ENCODE measurements around the gene CCNDBP1. TPM values are rescaled to one million over a fixed set of nuclear protein-coding genes. Genes with fewer than 3 reads are reported as not detected.

Gene CCNDBP1
- total and polyA plus RNA-seq, 9 donors, result 35.0 to 41.8 (median 37.4) TPM

- peaks cover 1% of the 10 kb centered on the region for H3K4me1 ChIP-seq (ENCODE audit: control insufficient read depth, insufficient read depth, low read length)
- H3K36me3 ChIP-seq (ENCODE audit: control insufficient read depth, insufficient read depth, low read length), result no peaks in the 10 kb centered on the region
- no peak overlapping the region for H3K27ac ChIP-seq (ENCODE audit: low read length)
- H3K27me3 ChIP-seq (ENCODE audit: control insufficient read depth, insufficient read depth, low read length), result no peaks in the 10 kb centered on the region
- WGBS (ENCODE audit: insufficient coverage), result 83% methylated on average over 3 of the region's 4 CpGs
- H3K4me3 ChIP-seq (ENCODE audit: low read length), result no peak overlapping the region
- DNase-seq, result no peak
- no peaks in the 10 kb centered on the region for H3K9me3 ChIP-seq (replicated peaks; ENCODE audit: control insufficient read depth, low read depth, low read length)
Observed at GRCh38 chr15:43244092-43244491, 58.9 kb downstream of the CCNDBP1 start.

DNA sequence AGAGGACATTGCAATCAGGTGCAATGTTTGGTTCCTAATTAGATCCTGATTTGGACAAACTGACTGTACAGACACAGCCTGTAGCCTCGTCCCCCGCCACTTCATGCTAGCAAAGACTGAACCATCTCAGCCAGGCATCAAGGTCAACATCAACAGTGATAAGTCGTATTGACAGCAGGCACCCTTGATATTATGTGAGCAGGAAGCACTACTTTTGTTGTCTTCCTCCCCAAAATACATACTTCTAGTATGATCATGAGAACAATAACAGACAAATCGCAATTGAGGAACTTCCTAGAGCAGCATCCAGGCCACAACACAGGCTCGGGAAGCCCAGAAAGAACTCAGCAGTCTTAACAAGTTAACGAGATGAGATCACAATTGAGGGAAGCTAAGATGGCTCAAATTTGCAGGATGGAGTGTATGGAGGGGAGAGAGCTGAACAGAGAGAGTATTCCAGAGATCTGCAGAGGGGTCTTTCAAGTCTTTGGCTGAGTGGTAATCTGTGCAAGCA lies 61.1 kb downstream of the CCNDBP1 start:
- no peaks in the 10 kb centered on the region for H3K27me3 ChIP-seq (ENCODE audit: control insufficient read depth, insufficient read depth, low read length)
- WGBS (ENCODE audit: insufficient coverage), result 72% methylated on average over 2 of the region's 6 CpGs
- DNase-seq, result no peak
- no peak overlapping the region for H3K27ac ChIP-seq (ENCODE audit: low read length)
- no peaks in the 10 kb centered on the region for H3K36me3 ChIP-seq (ENCODE audit: control insufficient read depth, insufficient read depth, low read length)
- no peaks in the 10 kb centered on the region for H3K9me3 ChIP-seq (replicated peaks; ENCODE audit: control insufficient read depth, low read depth, low read length)
- H3K4me3 ChIP-seq (ENCODE audit: low read length), result no peak overlapping the region
- no peaks in the 10 kb centered on the region for H3K4me1 ChIP-seq (ENCODE audit: control insufficient read depth, insufficient read depth, low read length)

Other genes starting within 250 kb of the CCNDBP1 start
- gene UBR1, start 79.4 kb upstream of the CCNDBP1 start, total RNA-seq, result 27.4 TPM
- 10 to 100 TPM; 13.6 to 26.0 (median 19.0) TPM for gene UBR1, start 79.4 kb upstream of the CCNDBP1 start, polyA plus RNA-seq (ENCODE audit: insufficient read depth in 1 of 8, insufficient read length in 8 of 8, low replicate concordance in 1 of 8)
- 11.5 TPM for gene TMEM62, start 51.8 kb upstream of the CCNDBP1 start, total RNA-seq
- gene TMEM62, start 51.8 kb upstream of the CCNDBP1 start, polyA plus RNA-seq (ENCODE audit: insufficient read depth in 1 of 8, insufficient read length in 8 of 8, low replicate concordance in 1 of 8), result 10 to 100 TPM in 1 of 8 donors, 1 to 10 TPM in 7; 4.8 to 12.1 (median 7.6) TPM
- 2.1 TPM for gene EPB42, start 35.6 kb downstream of the CCNDBP1 start, total RNA-seq
- 1 to 10 TPM; 1.3 to 6.1 (median 3.4) TPM for gene EPB42, start 35.6 kb downstream of the CCNDBP1 start, polyA plus RNA-seq (ENCODE audit: insufficient read depth in 1 of 8, insufficient read length in 8 of 8, low replicate concordance in 1 of 8)
- 0.13 TPM for gene TGM5, start 81.5 kb downstream of the CCNDBP1 start, total RNA-seq
- under 1 TPM in 6 of 8 donors, not detected in 2; 0.05 to 0.12 (median 0.09) TPM for gene TGM5, start 81.5 kb downstream of the CCNDBP1 start, polyA plus RNA-seq (ENCODE audit: insufficient read depth in 1 of 8, insufficient read length in 8 of 8, low replicate concordance in 1 of 8)
- gene TGM7, start 116.9 kb downstream of the CCNDBP1 start, total RNA-seq, result not detected
- not detected for gene TGM7, start 116.9 kb downstream of the CCNDBP1 start, polyA plus RNA-seq (ENCODE audit: insufficient read depth in 1 of 8, insufficient read length in 8 of 8, low replicate concordance in 1 of 8)
- 7.5 TPM for gene LCMT2, start 145.2 kb downstream of the CCNDBP1 start, total RNA-seq
- gene LCMT2, start 145.2 kb downstream of the CCNDBP1 start, polyA plus RNA-seq (ENCODE audit: insufficient read depth in 1 of 8, insufficient read length in 8 of 8, low replicate concordance in 1 of 8), result 1 to 10 TPM; 5.8 to 9.0 (median 7.1) TPM
- gene ZSCAN29, start 185.6 kb downstream of the CCNDBP1 start, total RNA-seq, result 18.8 TPM
- gene ZSCAN29, start 185.6 kb downstream of the CCNDBP1 start, polyA plus RNA-seq (ENCODE audit: insufficient read depth in 1 of 8, insufficient read length in 8 of 8, low replicate concordance in 1 of 8), result 10 to 100 TPM; 10.4 to 18.7 (median 14.5) TPM
- 7.0 TPM for gene TUBGCP4, start 185.7 kb downstream of the CCNDBP1 start, total RNA-seq
- gene TUBGCP4, start 185.7 kb downstream of the CCNDBP1 start, polyA plus RNA-seq (ENCODE audit: insufficient read depth in 1 of 8, insufficient read length in 8 of 8, low replicate concordance in 1 of 8), result 10 to 100 TPM in 7 of 8 donors, 1 to 10 TPM in 1; 9.4 to 14.4 (median 11.2) TPM